Measurements from ENCODE around the gene DOK6. TPM values are rescaled to one million over a fixed set of nuclear protein-coding genes. Genes with fewer than 3 reads are reported as not detected.
"Not testable (repeated sequence)": the region's sequence is repeated elsewhere in the genome, so short reads cannot be mapped to it uniquely, and the experiment has no call there.

DOK6 gene
- total and polyA plus RNA-seq, 10 donors = 0.09 to 2.0 (median 0.40) TPM

- no peak for DNase-seq
- TF ChIP-seq POLR2A (IDR thresholded peaks at IDR 0.05) (no peak), CTCF (IDR thresholded peaks at IDR 0.05 in 8 of 11, conservative IDR thresholded peaks at IDR 0.05 in 3 of 11) (no peak), POLR2AphosphoS5 (IDR thresholded peaks at IDR 0.05) (no peak)
- no peak overlapping the region for H3K27ac ChIP-seq
- no peaks in the 10 kb centered on the region for H3K4me1 ChIP-seq
- H3K9me3 ChIP-seq = no peaks in the 10 kb centered on the region
- 78 to 89% (median 84%) methylated on average over 8 of the region's 8 CpGs for WGBS, 5 donors
- H3K4me3 ChIP-seq = no peak overlapping the region
- intact Hi-C loops (cut with DNase I; ENCODE audit: low total_unique reads) = no loop called here
- H3K27me3 ChIP-seq (replicated peaks in 1 of 7) = no peaks in the 10 kb centered on the region
- no peaks in the 10 kb centered on the region for H3K36me3 ChIP-seq
Measured at GRCh38 chr18:69845593-69846506, 445.2 kb downstream of the DOK6 start.

- Histone ChIP-seq H3K4me3 (no peak overlapping the region), H3K4me1 (no peaks in the 10 kb centered on the region), H3K27ac (no peak overlapping the region), H3K9me3 (no peaks in the 10 kb centered on the region), H3K36me3 (peaks cover 0 to 8% (median 0%) of the 10 kb centered on the region in 6 donors), H3K27me3 (replicated peaks in 1 of 7) (no peaks in the 10 kb centered on the region)
- intact Hi-C loops (cut with DNase I; ENCODE audit: low total_unique reads) = no loop called here
- WGBS, 5 donors = 72 to 86% (median 75%) methylated on average over 4 of the region's 4 CpGs
- TF ChIP-seq CTCF (IDR thresholded peaks at IDR 0.05 in 8 of 11, conservative IDR thresholded peaks at IDR 0.05 in 3 of 11) (no peak), POLR2A (IDR thresholded peaks at IDR 0.05) (no peak), POLR2AphosphoS5 (IDR thresholded peaks at IDR 0.05) (no peak)
- no peak for DNase-seq
Measured at GRCh38 chr18:69853051-69853450, 452.4 kb downstream of the DOK6 start.

GRCh38 chr18:69854455-69854854 lies 453.8 kb downstream of the DOK6 start:
- intact Hi-C loops (cut with DNase I; ENCODE audit: low total_unique reads) = no loop called here
- TF ChIP-seq CTCF (IDR thresholded peaks at IDR 0.05 in 8 of 11, conservative IDR thresholded peaks at IDR 0.05 in 3 of 11) (no peak), POLR2AphosphoS5 (IDR thresholded peaks at IDR 0.05) (no peak), POLR2A (IDR thresholded peaks at IDR 0.05) (no peak)
- WGBS, 5 donors = 80 to 88% (median 82%) methylated on average over 1 of the region's 1 CpG
- peaks cover 0 to 8% (median 0%) of the 10 kb centered on the region in 6 donors for H3K36me3 ChIP-seq
- H3K27me3 ChIP-seq (replicated peaks in 1 of 7) = no peaks in the 10 kb centered on the region
- no peak for DNase-seq
- no peaks in the 10 kb centered on the region for H3K4me1 ChIP-seq
- H3K27ac ChIP-seq = no peak overlapping the region
- no peak overlapping the region for H3K4me3 ChIP-seq
- no peaks in the 10 kb centered on the region for H3K9me3 ChIP-seq

- Histone ChIP-seq H3K36me3 (peaks cover 0 to 12% (median 0%) of the 10 kb centered on the region in 6 donors), H3K4me3 (no peak overlapping the region), H3K4me1 (no peaks in the 10 kb centered on the region), H3K27ac (no peak overlapping the region), H3K27me3 (replicated peaks in 1 of 7) (no peaks in the 10 kb centered on the region), H3K9me3 (no peaks in the 10 kb centered on the region)
- intact Hi-C loops (cut with DNase I; ENCODE audit: low total_unique reads) = no loop called here
- WGBS, 5 donors = 88 to 95% (median 91%) methylated on average over 5 of the region's 5 CpGs
- no peak for TF ChIP-seq POLR2A (IDR thresholded peaks at IDR 0.05)
- no peak for TF ChIP-seq POLR2AphosphoS5 (IDR thresholded peaks at IDR 0.05)
- TF ChIP-seq CTCF (IDR thresholded peaks at IDR 0.05 in 8 of 11, conservative IDR thresholded peaks at IDR 0.05 in 3 of 11) = no peak
- no peak for DNase-seq
Measured at GRCh38 chr18:69858897-69859296, 458.2 kb downstream of the DOK6 start.

- peaks cover 0 to 24% (median 0%) of the 10 kb centered on the region in 6 donors for H3K36me3 ChIP-seq
- intact Hi-C loops (cut with DNase I; ENCODE audit: low total_unique reads); H3K27ac ChIP-seq; H3K27me3 ChIP-seq (replicated peaks in 1 of 7); DNase-seq; H3K4me1 ChIP-seq; H3K9me3 ChIP-seq; H3K4me3 ChIP-seq: not testable (repeated sequence)
- WGBS, 5 donors = 76 to 89% (median 86%) methylated on average over 6 of the region's 6 CpGs
Measured at GRCh38 chr18:69864802-69865201, 464.1 kb downstream of the DOK6 start.

Measured in spleen (tissue), 11 donors.